Naive thymus-derived CD8-positive, alpha-beta T cell (primary cell): ENCODE measurements around the gene SEMA6C. TPM values are rescaled to one million over a fixed set of nuclear protein-coding genes. Genes with fewer than 3 reads are reported as not detected.

ENCODE experiments used
- ATAC-seq, 2 donors: fragments of 150-1000 bp; cut with Tn5 transposase in 1 of 2; sonication (Bioruptor Pico), chemical (Tn5 transposase) in 1 of 2; 1 replicate in 1 of 2; 2 replicates in 1 of 2; pipeline ENCODE4 v1.10.0; 2021; ENCODE audit warnings: mild to moderate bottlenecking in 2 of 2, moderate library complexity in 2 of 2
- POLR2A ChIA-PET: fragments of 350-600 bp; sonication (Branson Sonifier 250); formaldehyde crosslinking; loops from one replicate; lab custom pipeline; 2021; ENCODE audit warnings: antibody characterized with exemption; lab: Charles Lee
- DNase-seq, 10 donors: peaks; one replicate each; pipeline versions ENCODE4 v3.0.0 to v3.0.0-alpha.2; 2020 to 2022
- H3K27ac Mint-ChIP-seq, 10 donors: one replicate each; pipeline ENCODE4 v1.8.0; 2020 to 2022; ENCODE audit warnings: mild to moderate bottlenecking in 10 of 10, mixed read lengths in 10 of 10, moderate library complexity in 4 of 10, inconsistent platforms in 1 of 10
- H3K27me3 Mint-ChIP-seq, 5 donors: one replicate each; pipeline ENCODE4 v1.8.0; 2021 to 2022; ENCODE audit warnings: mixed read lengths in 5 of 5
- H3K36me3 Mint-ChIP-seq, 3 donors: one replicate each; pipeline ENCODE4 v1.8.0; 2020 to 2022; ENCODE audit warnings: mixed read lengths in 3 of 3, mild to moderate bottlenecking in 2 of 3, inconsistent platforms in 1 of 3
- H3K4me1 Mint-ChIP-seq, 4 donors: one replicate each; pipeline ENCODE4 v1.8.0; 2021 to 2022; ENCODE audit warnings: mixed read lengths in 4 of 4
- H3K4me3 Mint-ChIP-seq, 10 donors: one replicate each; pipeline ENCODE4 v1.8.0; 2020 to 2022; ENCODE audit warnings: mild to moderate bottlenecking in 10 of 10, mixed read lengths in 10 of 10, moderate library complexity in 6 of 10, inconsistent platforms in 1 of 10
- H3K9me3 Mint-ChIP-seq, 9 donors: one replicate each; pipeline ENCODE4 v1.8.0; 2020 to 2022; ENCODE audit warnings: mixed read lengths in 9 of 9, mild to moderate bottlenecking in 3 of 9, inconsistent platforms in 1 of 9, moderate library complexity in 1 of 9
- polyA plus RNA-seq, 3 donors: library from polyadenylated mRNA; unstranded; fragments of 300-500 nt; fragmentation: Illumina TruSeq; gene quantifications; one replicate each; pipeline ENCODE4 v1.2.3, GENCODE V29; 2021
- total RNA-seq, 8 experiments: library from RNA in 2 of 8; stranded (reverse) in 2 of 8; gene quantifications; one replicate each; pipeline ENCODE4 v1.2.3 and lab custom pipeline; 2021 to 2026

Gene SEMA6C
- total and polyA plus RNA-seq, 5 experiments from 2014 or later, result 0.57 to 13.2 (median 1.1) TPM

DNA sequence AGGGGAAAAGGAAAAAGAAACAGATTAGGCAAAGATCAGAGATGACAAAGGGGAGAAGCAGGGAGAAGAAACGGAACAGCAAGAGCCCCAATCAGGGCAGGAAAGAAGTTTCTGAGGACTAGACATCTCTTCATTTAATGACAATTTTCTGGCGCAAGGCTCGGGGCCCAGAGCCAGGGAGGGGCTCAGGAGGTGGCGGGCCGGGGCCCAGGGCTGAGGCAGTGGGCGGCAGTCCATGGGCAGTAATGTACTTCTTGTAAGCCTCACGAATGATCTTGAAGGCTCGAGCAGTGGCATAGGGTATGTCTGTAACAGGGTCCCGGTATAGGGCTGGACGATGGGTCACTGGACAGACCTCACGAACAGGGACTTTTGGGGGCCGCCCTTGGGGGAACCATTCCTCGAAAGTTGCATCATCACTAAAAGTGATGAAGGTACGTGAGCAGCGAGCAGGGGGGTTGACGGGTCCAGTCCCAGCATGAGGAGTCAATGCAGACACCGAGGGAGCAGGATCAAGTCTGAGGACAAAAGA lies 30.1 kb upstream of the SEMA6C start:
- DNase-seq, result no peak
- Mint-ChIP-seq H3K9me3 (no peaks in the 10 kb centered on the region), H3K27me3 (no peaks in the 10 kb centered on the region), H3K4me3 (no peak overlapping the region), H3K27ac (peak overlapping the region in 4 of 10 donors; percentile 8 to 73 (median 40)), H3K36me3 (peaks cover 5 to 83% (median 13%) of the 10 kb centered on the region in 3 donors), H3K4me1 (peaks cover 0 to 16% (median 7%) of the 10 kb centered on the region in 4 donors)
- POLR2A ChIA-PET, result interaction anchor here (1.7 to 3.1 kb wide), 2 partner anchors 10 to 19 kb away, joined by 10 to 15 read pairs; partner anchors contain the start of genes LYSMD1 and SCNM1
- ATAC-seq, result no peak

DNA sequence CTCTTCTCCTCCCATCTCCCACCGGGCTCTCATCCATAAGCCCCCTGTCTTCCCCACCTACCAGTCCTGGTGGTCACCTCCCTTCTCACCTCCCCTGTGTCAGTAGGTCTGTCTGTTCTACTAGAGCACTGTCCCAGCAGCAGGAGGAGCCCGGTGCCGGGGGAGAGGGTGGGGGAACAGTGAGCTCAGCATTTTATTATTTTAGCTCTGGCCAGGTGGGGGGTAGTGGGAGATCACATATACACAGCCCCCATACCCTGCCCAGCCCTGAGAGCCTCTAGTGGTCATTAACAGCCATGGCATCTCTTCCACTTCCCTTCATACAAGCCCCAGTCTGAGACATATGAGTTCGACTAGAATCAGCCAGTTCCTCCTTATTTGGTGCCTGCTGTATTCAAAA lies 29.4 kb upstream of the SEMA6C start, which contains the start of gene TMOD4:
TMOD4 (minus strand) TSS at position 119 of the 400 bp plus-strand sequence. CDS start 1,106 bp downstream, outside the sequence.
- Mint-ChIP-seq H3K4me1 (peaks cover 0 to 14% (median 6%) of the 10 kb centered on the region in 4 donors), H3K27me3 (no peaks in the 10 kb centered on the region), H3K36me3 (peaks cover 4 to 83% (median 13%) of the 10 kb centered on the region in 3 donors), H3K27ac (peak within 1 kb of the TSS in 9 of 10 donors; percentile 8 to 80 (median 57)), H3K4me3 (no peak within 1 kb of the TSS), H3K9me3 (no peaks in the 10 kb centered on the region)
- no peak for DNase-seq
- peak; percentile 73 to 78 for ATAC-seq
- POLR2A ChIA-PET, result interaction anchor here (1.7 to 3.1 kb wide), 2 partner anchors 9 to 18 kb away, joined by 10 to 15 read pairs; partner anchors contain the start of genes LYSMD1 and SCNM1

DNA sequence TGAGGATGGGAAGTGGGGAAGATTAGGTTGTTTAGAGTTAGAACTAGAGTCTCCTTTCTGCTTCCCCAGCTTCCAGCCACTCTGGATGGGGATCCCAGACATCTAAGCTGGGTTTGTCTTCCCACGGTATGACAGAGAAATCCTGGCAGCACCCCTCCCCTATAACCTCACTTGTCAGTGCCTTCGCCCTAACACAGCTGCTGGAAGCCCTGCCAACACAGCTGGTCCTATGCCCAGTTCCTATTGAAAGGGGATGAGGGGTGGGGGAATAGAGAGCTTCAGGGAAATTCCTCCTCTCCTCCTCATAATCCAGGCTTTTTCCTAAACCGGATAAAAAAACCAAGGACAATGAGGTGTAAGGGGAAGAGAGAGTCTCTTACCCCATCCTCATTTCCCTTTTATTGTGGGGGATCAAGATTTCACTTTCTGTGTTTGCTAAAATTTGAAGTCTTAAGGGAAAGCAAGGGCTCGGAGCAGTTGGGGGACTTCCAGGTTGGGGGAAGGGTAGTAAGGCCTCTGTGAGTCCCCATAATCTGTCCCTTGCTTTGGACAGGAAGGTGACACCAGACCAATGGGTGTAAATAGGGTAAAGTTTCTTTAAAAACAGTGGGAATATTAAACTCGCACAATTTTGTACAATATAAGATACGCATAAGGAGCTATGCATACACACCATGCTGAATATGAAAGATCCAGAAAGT lies 28.8 kb upstream of the SEMA6C start:
- no peak overlapping the region for H3K4me3 Mint-ChIP-seq
- DNase-seq (no peak), ATAC-seq (no peak)
- POLR2A ChIA-PET, result interaction anchor here (1.7 to 3.1 kb wide), 2 partner anchors 9 to 17 kb away, joined by 10 to 15 read pairs; partner anchors contain the start of genes LYSMD1 and SCNM1
- H3K36me3 Mint-ChIP-seq, result peaks cover 0 to 79% (median 10%) of the 10 kb centered on the region in 3 donors
- peak overlapping the region in 5 of 10 donors; percentile 25 to 80 (median 57) for H3K27ac Mint-ChIP-seq
- no peaks in the 10 kb centered on the region for H3K9me3 Mint-ChIP-seq
- H3K4me1 Mint-ChIP-seq, result peaks cover 0 to 13% (median 7%) of the 10 kb centered on the region in 4 donors
- no peaks in the 10 kb centered on the region for H3K27me3 Mint-ChIP-seq

DNA sequence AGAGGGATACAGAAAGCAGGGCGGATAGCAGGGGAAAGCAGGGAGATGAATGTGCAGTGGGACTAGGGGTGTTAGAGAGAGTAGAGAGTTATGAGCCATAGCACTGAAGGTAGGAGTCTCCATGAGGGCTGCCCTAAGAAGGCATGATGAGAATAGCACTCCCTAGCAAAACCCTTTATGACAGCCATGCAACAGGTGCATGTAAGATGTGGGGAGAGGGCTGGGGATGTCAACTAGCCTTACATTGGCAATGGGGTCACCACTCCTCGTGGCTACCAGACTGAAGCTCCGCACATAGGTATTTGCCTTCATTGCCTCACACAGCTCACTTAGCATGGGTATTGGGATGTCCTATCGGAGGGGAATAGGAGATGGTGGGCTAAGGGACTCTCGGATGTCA lies 24.8 kb upstream of the SEMA6C start:
- POLR2A ChIA-PET, result interaction anchor here (0.7 to 1.7 kb wide), 3 partner anchors 13 to 121 kb away, joined by 3 to 12 read pairs (median 3); no protein-coding TSS in a partner anchor
- Mint-ChIP-seq H3K27me3 (no peaks in the 10 kb centered on the region), H3K27ac (peak overlapping the region in 5 of 10 donors; percentile 15 to 76 (median 72)), H3K36me3 (peaks cover 0 to 73% (median 9%) of the 10 kb centered on the region in 3 donors), H3K4me1 (peaks cover 14 to 23% (median 21%) of the 10 kb centered on the region in 4 donors), H3K4me3 (no peak overlapping the region), H3K9me3 (no peaks in the 10 kb centered on the region)
- DNase-seq, result no peak
- ATAC-seq, result no peak

DNA sequence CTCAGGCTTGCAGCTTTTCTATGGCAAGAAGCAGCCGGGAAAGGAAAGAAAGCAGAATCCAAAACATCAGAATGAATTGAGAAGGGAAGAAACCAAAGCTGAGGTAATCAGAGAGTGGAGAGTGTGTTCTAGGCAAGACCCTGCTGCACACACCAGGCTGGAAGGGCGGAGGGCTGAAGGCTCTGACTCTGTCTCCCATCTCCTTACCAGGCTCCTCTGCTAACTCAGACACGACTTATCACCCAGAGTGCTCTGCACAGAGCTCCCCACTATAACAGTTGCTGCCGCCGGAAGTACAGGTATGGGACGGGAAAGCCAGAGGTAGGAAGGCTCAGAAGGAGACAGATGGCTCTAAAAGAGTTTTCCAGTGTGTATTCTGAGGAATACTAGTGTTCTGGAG lies 20.7 kb upstream of the SEMA6C start:
- Mint-ChIP-seq H3K9me3 (peaks cover 0 to 3% (median 0%) of the 10 kb centered on the region in 9 donors), H3K4me1 (peaks cover 20 to 53% (median 51%) of the 10 kb centered on the region in 4 donors), H3K4me3 (peak overlapping the region; percentile 90 to 98 (median 96)), H3K36me3 (peaks cover 0 to 60% (median 13%) of the 10 kb centered on the region in 3 donors), H3K27me3 (peaks cover 0 to 3% (median 0%) of the 10 kb centered on the region in 5 donors), H3K27ac (peak overlapping the region in 9 of 10 donors; percentile 61 to 97 (median 90))
- DNase-seq (no peak), ATAC-seq (no peak)
- POLR2A ChIA-PET, result interaction anchor here (0.6 to 3.4 kb wide), 9 partner anchors 8 to 531 kb away, joined by 3 to 36 read pairs (median 5); partner anchors contain the start of genes C1orf56, TMOD4, TNFAIP8L2 and VPS72

DNA sequence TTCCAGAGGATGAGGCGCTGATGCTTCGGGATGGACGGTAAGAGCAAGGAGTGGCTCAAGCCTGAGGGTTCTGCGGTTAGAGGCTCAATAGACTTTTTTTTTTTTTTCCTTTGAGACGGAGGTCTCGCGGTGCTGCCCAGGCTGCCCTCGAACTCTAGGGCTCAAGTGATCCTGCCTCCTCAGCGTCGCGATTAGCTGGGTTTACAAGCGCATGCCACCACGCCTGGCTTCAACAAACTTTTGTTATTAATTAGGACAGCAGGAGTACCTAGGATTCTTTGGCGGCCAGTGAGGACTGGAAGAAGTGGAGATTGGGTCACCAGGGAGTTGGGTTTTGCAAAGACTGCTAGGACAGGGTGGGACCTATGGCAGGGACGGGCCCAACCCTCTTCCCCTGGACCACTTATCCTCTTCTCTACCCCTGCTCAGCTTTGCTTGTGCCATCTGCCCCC lies 20.1 kb upstream of the SEMA6C start:
- Mint-ChIP-seq H3K4me3 (peak overlapping the region; percentile 90 to 98 (median 96)), H3K27me3 (peaks cover 0 to 3% (median 0%) of the 10 kb centered on the region in 5 donors), H3K36me3 (peaks cover 0 to 58% (median 13%) of the 10 kb centered on the region in 3 donors), H3K4me1 (peaks cover 22 to 59% (median 57%) of the 10 kb centered on the region in 4 donors), H3K9me3 (peaks cover 0 to 3% (median 0%) of the 10 kb centered on the region in 9 donors), H3K27ac (peak overlapping the region; percentile 90 to 99 (median 97))
- ATAC-seq, result no peak
- POLR2A ChIA-PET, result interaction anchor here (0.5 to 3.4 kb wide), 14 partner anchors 9 to 531 kb away, joined by 3 to 36 read pairs (median 4); partner anchors contain the start of genes C1orf56, PSMD4, TMOD4 and TNFAIP8L2
- no peak for DNase-seq

DNA sequence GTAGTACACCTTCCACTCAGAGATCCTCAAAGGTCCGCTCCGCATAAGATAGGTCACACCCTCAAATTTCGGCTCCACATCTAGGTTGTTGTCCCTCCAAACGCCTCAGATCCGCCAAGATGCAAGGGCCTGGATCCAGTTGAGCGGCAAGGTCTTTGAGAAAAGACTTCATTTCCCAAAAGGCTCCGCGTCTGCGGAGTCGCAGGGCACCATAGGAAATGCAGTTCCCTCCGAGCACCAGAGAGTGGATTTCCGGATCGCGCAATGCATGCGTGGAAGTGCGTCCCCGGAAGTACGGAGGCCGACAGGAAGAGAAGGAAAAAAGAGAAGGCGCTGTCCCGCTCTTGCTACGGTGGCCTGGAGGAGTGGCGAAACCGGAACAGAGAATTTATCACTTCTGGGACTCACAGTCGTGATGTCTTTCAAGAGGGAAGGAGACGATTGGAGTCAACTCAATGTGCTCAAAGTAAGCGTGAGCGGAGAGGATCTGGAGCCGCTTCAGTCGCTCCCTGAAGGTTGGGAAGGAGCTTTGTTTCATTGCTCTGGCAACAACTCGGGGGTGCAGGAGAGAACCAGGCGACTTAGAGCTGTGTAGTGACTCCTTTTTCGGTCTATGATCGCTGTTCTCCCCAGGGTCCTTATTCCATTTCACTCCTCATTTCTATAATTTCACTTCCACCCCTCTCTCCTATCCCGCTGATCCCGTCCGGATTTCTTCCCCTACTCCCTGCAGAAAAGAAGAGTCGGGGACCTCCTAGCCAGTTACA lies 19.5 kb upstream of the SEMA6C start, which contains the start of the genes LYSMD1 and SCNM1:
LYSMD1 (minus strand) TSS at position 165 of the 767 bp plus-strand sequence. CDS start 644 bp downstream, outside the sequence.
SCNM1 (plus strand) TSS at position 407 of the 767 bp plus-strand sequence; CDS start at position 416, 9 bp downstream.
- peaks cover 0 to 56% (median 13%) of the 10 kb centered on the region in 3 donors for H3K36me3 Mint-ChIP-seq

DNA sequence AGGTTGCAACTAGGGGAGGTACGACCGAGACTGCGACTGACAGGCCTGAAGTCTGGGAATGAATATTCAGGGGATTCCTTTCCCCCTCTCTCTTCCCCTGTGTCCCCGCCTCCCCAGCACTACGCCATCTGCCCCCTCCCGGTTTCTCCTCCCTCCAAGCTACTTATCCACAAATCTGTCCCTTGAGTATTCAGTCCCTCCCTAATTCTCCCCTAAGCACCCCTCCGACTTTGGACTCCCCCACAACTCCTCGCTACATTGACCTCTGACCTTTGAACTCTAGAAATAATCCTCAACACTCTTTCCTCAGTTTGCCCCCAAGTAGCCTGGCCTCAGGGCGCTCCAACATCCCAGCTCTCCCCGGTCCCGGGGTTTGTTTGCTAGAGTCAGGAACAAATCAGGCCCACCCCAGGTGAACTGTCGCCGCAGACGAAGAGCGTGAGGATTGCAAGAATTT lies 18.9 kb upstream of the SEMA6C start:
- peaks cover 0 to 3% (median 0%) of the 10 kb centered on the region in 9 donors for H3K9me3 Mint-ChIP-seq
- DNase-seq (no peak), ATAC-seq (peak in 1 of 2 donors; percentile 11)
- H3K4me1 Mint-ChIP-seq, result peaks cover 21 to 66% (median 66%) of the 10 kb centered on the region in 4 donors
- peaks cover 0 to 3% (median 0%) of the 10 kb centered on the region in 5 donors for H3K27me3 Mint-ChIP-seq
- peak overlapping the region; percentile 90 to 99 (median 97) for H3K27ac Mint-ChIP-seq
- peak overlapping the region; percentile 90 to 98 (median 96) for H3K4me3 Mint-ChIP-seq
- peaks cover 0 to 57% (median 12%) of the 10 kb centered on the region in 3 donors for H3K36me3 Mint-ChIP-seq
- POLR2A ChIA-PET, result interaction anchor here (0.9 to 3.4 kb wide), 8 partner anchors 9 to 117 kb away, joined by 3 to 36 read pairs (median 4); partner anchors contain the start of genes C1orf56, PSMD4, TNFAIP8L2 and VPS72

More for the DNA sequence above, 19.5 kb upstream of the SEMA6C start, which contains the start of the genes LYSMD1 and SCNM1:
- H3K9me3 Mint-ChIP-seq, result peaks cover 0 to 3% (median 0%) of the 10 kb centered on the region in 9 donors
- H3K4me1 Mint-ChIP-seq, result peaks cover 21 to 62% (median 61%) of the 10 kb centered on the region in 4 donors
- peak; percentile 97 to 98 for ATAC-seq
- H3K4me3 Mint-ChIP-seq, result peak within 1 kb of the TSS; percentile 90 to 98 (median 96)
- peak; percentile 83 to 98 (median 96) for DNase-seq
- POLR2A ChIA-PET, result interaction anchor here (0.5 to 3.4 kb wide), 13 partner anchors 9 to 170 kb away, joined by 3 to 36 read pairs (median 4); partner anchors contain the start of genes C1orf56, PSMD4, TMOD4 and TNFAIP8L2
- peak within 1 kb of the TSS; percentile 90 to 99 (median 97) for H3K27ac Mint-ChIP-seq
- peaks cover 0 to 3% (median 0%) of the 10 kb centered on the region in 5 donors for H3K27me3 Mint-ChIP-seq

DNA sequence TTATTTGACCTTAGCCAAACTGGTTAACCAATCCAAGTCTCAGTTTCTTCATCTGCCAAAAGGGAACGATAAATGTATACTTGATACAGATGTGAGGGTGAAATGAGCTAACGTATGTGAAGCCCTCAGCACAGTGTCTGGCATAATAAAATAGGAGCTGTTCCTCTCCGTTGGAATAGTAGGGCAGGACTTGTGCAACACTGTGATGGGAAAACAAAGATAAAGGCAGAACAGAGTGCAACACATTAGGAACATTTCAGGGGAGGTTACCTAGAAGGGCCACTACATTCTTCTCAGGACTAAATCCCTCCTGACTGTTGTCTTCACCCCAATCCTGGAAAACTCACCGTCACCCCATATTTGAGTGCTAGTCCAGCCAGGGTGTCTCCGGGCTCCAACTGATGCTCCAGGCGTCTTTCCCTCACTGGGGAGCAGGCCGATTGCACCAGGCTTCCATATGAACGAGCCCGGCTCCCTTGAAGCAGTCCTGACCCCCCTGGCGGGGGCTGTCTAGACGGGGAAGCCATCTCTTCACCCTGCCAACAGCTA lies 18.4 kb upstream of the SEMA6C start:
- peak overlapping the region in 9 of 10 donors; percentile 73 to 98 (median 96) for H3K27ac Mint-ChIP-seq
- H3K36me3 Mint-ChIP-seq, result peaks cover 0 to 56% (median 14%) of the 10 kb centered on the region in 3 donors
- H3K9me3 Mint-ChIP-seq, result peaks cover 0 to 3% (median 0%) of the 10 kb centered on the region in 9 donors
- POLR2A ChIA-PET, result interaction anchor here (0.9 to 3.4 kb wide), 5 partner anchors 8 to 117 kb away, joined by 3 to 36 read pairs (median 6); partner anchors contain the start of genes TNFAIP8L2, VPS72 and ZNF687
- H3K4me1 Mint-ChIP-seq, result peaks cover 22 to 71% (median 69%) of the 10 kb centered on the region in 4 donors
- ATAC-seq (no peak), DNase-seq (no peak)
- H3K27me3 Mint-ChIP-seq, result peaks cover 0 to 3% (median 0%) of the 10 kb centered on the region in 5 donors
- H3K4me3 Mint-ChIP-seq, result peak overlapping the region; percentile 90 to 98 (median 96)

DNA sequence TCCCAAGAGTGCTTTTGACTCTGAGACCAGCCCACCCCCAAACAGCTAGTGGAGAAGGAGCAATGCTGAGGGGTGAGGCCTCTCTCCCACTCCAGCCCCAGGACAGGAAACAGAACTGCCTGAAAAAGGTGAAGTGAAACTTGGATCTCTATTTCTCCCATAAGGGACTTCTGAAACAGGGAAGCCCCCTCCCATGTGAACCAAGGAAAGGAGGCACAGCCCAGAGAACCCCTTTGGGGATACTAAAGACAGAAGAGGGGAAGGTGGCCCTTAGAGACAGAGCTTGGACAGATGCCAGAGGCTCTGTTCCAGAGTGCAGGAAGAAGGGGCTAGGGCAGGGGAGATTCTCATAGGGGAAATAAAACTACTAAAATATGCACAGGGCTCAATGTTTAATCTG lies 12.9 kb upstream of the SEMA6C start:
- POLR2A ChIA-PET, result interaction anchor here (0.5 to 4.0 kb wide), 9 partner anchors 12 to 111 kb away, joined by 3 to 61 read pairs (median 12); partner anchors contain the start of genes C1orf56, CDC42SE1, GABPB2 and MLLT11
- Mint-ChIP-seq H3K27ac (peak overlapping the region; percentile 60 to 98 (median 94)), H3K36me3 (peaks cover 0 to 36% (median 23%) of the 10 kb centered on the region in 3 donors), H3K4me1 (peaks cover 29 to 80% (median 70%) of the 10 kb centered on the region in 4 donors), H3K9me3 (no peaks in the 10 kb centered on the region), H3K4me3 (peak overlapping the region; percentile 49 to 99 (median 77)), H3K27me3 (no peaks in the 10 kb centered on the region)
- ATAC-seq (no peak), DNase-seq (no peak)
